Inferior parietal cortex (tissue), 1 donor: ENCODE results near the gene ZBTB44.
"Not testable (repeated sequence)": the region's sequence is repeated elsewhere in the genome, so short reads cannot be mapped to it uniquely, and the experiment has no call there.

Experiments used
- DNase-seq: peaks from one replicate; pipeline ENCODE4 v3.0.0-alpha.2; 2016; ENCODE audit errors: extremely low spot score

The ZBTB44 gene

GRCh38 chr11:130312046-130312445, 2.7 kb downstream of the ZBTB44 start:
- no peak for DNase-seq

- DNase-seq = no peak
Measured at GRCh38 chr11:130310622-130311021, 4.1 kb downstream of the ZBTB44 start.

- DNase-seq = no peak
Measured at GRCh38 chr11:130308886-130309285, 5.8 kb downstream of the ZBTB44 start.

GRCh38 chr11:130308059-130308458, 6.7 kb downstream of the ZBTB44 start:
- DNase-seq = no peak

GRCh38 chr11:130304651-130305050, 10.1 kb downstream of the ZBTB44 start:
- DNase-seq = no peak

- DNase-seq = no peak
Measured at GRCh38 chr11:130301002-130301401, 13.7 kb downstream of the ZBTB44 start.

GRCh38 chr11:130300567-130300966, 14.2 kb downstream of the ZBTB44 start:
- DNase-seq = no peak

GRCh38 chr11:130299978-130300377, 14.7 kb downstream of the ZBTB44 start:
- DNase-seq = no peak

- DNase-seq = no peak
Measured at GRCh38 chr11:130295657-130296056, 19.1 kb downstream of the ZBTB44 start.

- no peak for DNase-seq
Measured at GRCh38 chr11:130282111-130282510, 32.6 kb downstream of the ZBTB44 start.

GRCh38 chr11:130281341-130281740, 33.4 kb downstream of the ZBTB44 start:
- DNase-seq = not testable (repeated sequence)

- DNase-seq = no peak
Measured at GRCh38 chr11:130279989-130280388, 34.7 kb downstream of the ZBTB44 start.

GRCh38 chr11:130278745-130279144, 36.0 kb downstream of the ZBTB44 start:
- no peak for DNase-seq

- DNase-seq = no peak
Measured at GRCh38 chr11:130278151-130278550, 36.6 kb downstream of the ZBTB44 start.

GRCh38 chr11:130272336-130272735, 42.4 kb downstream of the ZBTB44 start:
- DNase-seq = no peak

- no peak for DNase-seq
Measured at GRCh38 chr11:130269326-130269943, 45.3 kb downstream of the ZBTB44 start.

GRCh38 chr11:130263351-130263750, 51.4 kb downstream of the ZBTB44 start:
- no peak for DNase-seq

- no peak for DNase-seq
Measured at GRCh38 chr11:130262424-130262823, 52.3 kb downstream of the ZBTB44 start.

GRCh38 chr11:130261571-130261970, 53.1 kb downstream of the ZBTB44 start:
- peak; percentile 56 for DNase-seq

GRCh38 chr11:130260742-130261141, 54.0 kb downstream of the ZBTB44 start:
- no peak for DNase-seq

GRCh38 chr11:130260080-130260627, 54.6 kb downstream of the ZBTB44 start:
- DNase-seq = no peak

GRCh38 chr11:130251763-130252162, 63.0 kb downstream of the ZBTB44 start:
- DNase-seq = not testable (repeated sequence)

- not testable (repeated sequence) for DNase-seq
Measured at GRCh38 chr11:130249929-130250328, 64.8 kb downstream of the ZBTB44 start.

- no peak for DNase-seq
Measured at GRCh38 chr11:130249371-130249770, 65.3 kb downstream of the ZBTB44 start.
